Transverse colon (tissue), 4 donors: ENCODE data around the gene CYP4F8. TPM values are rescaled to one million over a fixed set of nuclear protein-coding genes. Genes with fewer than 3 reads are reported as not detected.
"Not testable (repeated sequence)": the region's sequence is repeated elsewhere in the genome, so short reads cannot be mapped to it uniquely, and the experiment has no call there.

ENCODE experiments used
- DNase-seq: peaks from one replicate; pipeline ENCODE4 v3.0.0-alpha.2; 2019
- H3K27ac ChIP-seq, 4 donors: fragments of 200-600 bp; sonication (generic); 2 replicates each; pipeline ENCODE4 v1.5.1; 2016 to 2018; ENCODE audit warnings: inconsistent platforms in 4 of 4
- H3K27me3 ChIP-seq: fragments of 200-600 bp; sonication (generic); 2 replicates; pipeline ENCODE4 v1.5.1; 2017; ENCODE audit warnings: inconsistent platforms
- H3K36me3 ChIP-seq, 4 donors: fragments of 200-600 bp; sonication (generic); 2 replicates each; pipeline ENCODE4 v1.5.1; 2017 to 2019; ENCODE audit warnings: inconsistent platforms in 4 of 4
- H3K4me1 ChIP-seq, 4 donors: fragments of 200-600 bp; sonication (generic); 2 replicates each; pipeline ENCODE4 v1.5.1; 2017 to 2020; ENCODE audit warnings: inconsistent platforms in 4 of 4
- H3K4me3 ChIP-seq, 4 donors: fragments of 200-600 bp; sonication (generic); 1 replicate in 1 of 4; 2 replicates in 3 of 4; pipeline versions ENCODE4 v1.5.1 to v1.6.1; 2017 to 2019; ENCODE audit warnings: inconsistent platforms in 4 of 4
- H3K9me3 ChIP-seq, 2 donors: fragments of 200-600 bp; sonication (generic); 2 replicates each; pipeline ENCODE4 v1.5.1; 2017 to 2019; ENCODE audit warnings: inconsistent platforms in 2 of 2
- CTCF ChIP-seq, 5 experiments: fragments of 200-600 bp in 3 of 5; fragments of 450-650 bp in 2 of 5; sonication (generic) in 3 of 5; IDR thresholded peaks; 1 replicate in 2 of 5; 2 replicates in 3 of 5; pipeline ENCODE4 v1.5.1; 2016 to 2017; ENCODE audit warnings: antibody characterized with exemption in 5 of 5, inconsistent platforms in 3 of 5, mild to moderate bottlenecking in 2 of 5, moderate library complexity in 1 of 5
- EP300 ChIP-seq: sonication (generic); formaldehyde crosslinking; IDR thresholded peaks from one replicate; pipeline ENCODE4 v1.6.1; 2017; ENCODE audit warnings: antibody characterized with exemption, low read depth
- POLR2A ChIP-seq: fragments of 450-650 bp; IDR thresholded peaks from one replicate; pipeline ENCODE4 v1.6.1; 2016; ENCODE audit warnings: antibody characterized with exemption, mild to moderate bottlenecking, moderate library complexity
- POLR2AphosphoS5 ChIP-seq, 3 donors: sonication (generic); formaldehyde crosslinking; IDR thresholded peaks; one replicate each; pipeline ENCODE4 v1.6.1; 2016; ENCODE audit warnings: antibody characterized with exemption in 3 of 3
- WGBS, 2 donors: methylation state at CpG; one replicate each; pipeline ENCODE4 v1.1.5; 2018; ENCODE audit warnings: low coverage in 1 of 2; 5-methylcytosine and 5-hydroxymethylcytosine counted together
- in situ Hi-C, 4 donors: fragments of 200-750 bp; cut with MboI; loops; one replicate each; pipeline versions ENCODE4 v1.15.0 to v1.15.1; 2017; ENCODE audit warnings: low sequenced_read_pairs in 3 of 4, low pct_ligation_motif_present in 1 of 4, low pct_unique_long_range_greater_than_20kb in 1 of 4
- intact Hi-C: fragments of 100-400 bp; cut with DNase I; formaldehyde crosslinking; loops from one replicate; pipeline ENCODE4 v1.15.1; 2023; ENCODE audit warnings: low total_unique reads
- small RNA-seq, 4 donors: library from RNA; depleted of rRNA; stranded (forward); fragments of <200 nt; gene quantifications; one replicate each; pipeline ENCODE3, GENCODE V24; 2016
- total RNA-seq, 4 donors: library from RNA; depleted of rRNA; stranded (reverse); fragments of >200 nt; gene quantifications; one replicate each; pipeline ENCODE4 v1.1.0, GENCODE V29; 2016

CYP4F8 gene
- total RNA-seq, 4 donors from 2014 or later, result not detected

- H3K36me3 ChIP-seq, result peaks cover 0 to 12% (median 5%) of the 10 kb centered on the region in 4 donors
- WGBS, 2 donors, result 18% methylated on average over 4 of the region's 4 CpGs
- intact Hi-C loops (no loop called here), in situ Hi-C loops (loop anchor here in 3 of 4 donors (5.0 kb wide), 1 partner anchor 98 kb away; no protein-coding TSS in a partner anchor)
- TF ChIP-seq CTCF (IDR thresholded peaks at IDR 0.05) (no peak), POLR2AphosphoS5 (IDR thresholded peaks at IDR 0.05) (no peak), EP300 (no peak), POLR2A (no peak)
- H3K4me3 ChIP-seq, result no peak overlapping the region
- peaks cover 4 to 6% (median 5%) of the 10 kb centered on the region in 4 donors for H3K4me1 ChIP-seq
- DNase-seq, result no peak
- no peaks in the 10 kb centered on the region for H3K27me3 ChIP-seq
- H3K27ac ChIP-seq, result no peak overlapping the region
- H3K9me3 ChIP-seq, result no peaks in the 10 kb centered on the region
These were observed 64.1 kb downstream of the CYP4F8 start for GRCh38 chr19:15679089-15679488.

GRCh38 chr19:15679865-15680264 is 64.8 kb downstream of the CYP4F8 start:
- H3K27me3 ChIP-seq, H3K27ac ChIP-seq, DNase-seq, H3K4me1 ChIP-seq, H3K9me3 ChIP-seq, intact Hi-C loops, H3K4me3 ChIP-seq: not testable (repeated sequence)
- WGBS, 2 donors, result 66% methylated on average over 3 of the region's 4 CpGs; no CpG with 5 or more reads in 1 of the 2 donors
- in situ Hi-C loops, result loop anchor here in 3 of 4 donors (5.0 kb wide), 1 partner anchor 97 kb away; no protein-coding TSS in a partner anchor
- H3K36me3 ChIP-seq, result peaks cover 0 to 18% (median 6%) of the 10 kb centered on the region in 4 donors

Small RNA genes within 50 kb of the gene (small RNA-seq; reads per million reads assigned to genes)
- 0 reads per million in 4 donors for gene AD000091.1

Other genes starting within 250 kb of the CYP4F8 start
- 10 to 100 TPM; 21.6 to 75.2 (median 47.5) TPM for gene AKAP8, start 235.4 kb upstream of the CYP4F8 start, total RNA-seq
- gene AKAP8L, start 196.2 kb upstream of the CYP4F8 start, total RNA-seq, result 100 to 1,000 TPM; 112 to 329 (median 172) TPM
- gene WIZ, start 165.3 kb upstream of the CYP4F8 start, total RNA-seq, result 10 to 100 TPM; 31.0 to 63.6 (median 42.0) TPM
- 100 to 1,000 TPM in 1 of 4 donors, 10 to 100 TPM in 1, 1 to 10 TPM in 2; 1.9 to 117 (median 15.3) TPM for gene RASAL3, start 150.7 kb upstream of the CYP4F8 start, total RNA-seq
- not detected for gene PGLYRP2, start 135.7 kb upstream of the CYP4F8 start, total RNA-seq
- gene CYP4F22, start 106.7 kb upstream of the CYP4F8 start, total RNA-seq, result not detected
- gene CYP4F3, start 25.7 kb downstream of the CYP4F8 start, total RNA-seq, result 10 to 100 TPM; 12.4 to 22.7 (median 16.2) TPM
- 100 to 1,000 TPM; 229 to 406 (median 273) TPM for gene CYP4F12, start 57.9 kb downstream of the CYP4F8 start, total RNA-seq
- gene OR10H2, start 112.8 kb downstream of the CYP4F8 start, total RNA-seq, result under 1 TPM in 1 of 4 donors, not detected in 3; 0.64 TPM
- gene OR10H3, start 122.8 kb downstream of the CYP4F8 start, total RNA-seq, result not detected
- gene OR10H5, start 172.4 kb downstream of the CYP4F8 start, total RNA-seq, result not detected
- not detected for gene OR10H1, start 200.4 kb downstream of the CYP4F8 start, total RNA-seq